Astrocyte of the spinal cord (primary cell): ENCODE data around the gene CFD.

Experiments used
- DNase-seq: peaks from one replicate; pipeline ENCODE4 v3.0.0; 2011; ENCODE audit warnings: low read depth, low spot score
- H3K4me3 ChIP-seq: 2 replicates; pipeline ENCODE4 v1.5.1; 2011; ENCODE audit warnings: low read depth, mild to moderate bottlenecking, low read length, moderate library complexity
- in situ Hi-C: cut with HindIII; loops from 2 replicates; pipeline ENCODE4 v1.10.0; 2017; ENCODE audit warnings: low sequenced_read_pairs
- TF ChIP-seq, protein P1 (sequence below): IDR thresholded peaks from 2 replicates; pipeline ENCODE4 v1.5.1; 2012; ENCODE audit warnings: low read depth, mild to moderate bottlenecking, low read length, inconsistent platforms

The CFD gene

DNA sequence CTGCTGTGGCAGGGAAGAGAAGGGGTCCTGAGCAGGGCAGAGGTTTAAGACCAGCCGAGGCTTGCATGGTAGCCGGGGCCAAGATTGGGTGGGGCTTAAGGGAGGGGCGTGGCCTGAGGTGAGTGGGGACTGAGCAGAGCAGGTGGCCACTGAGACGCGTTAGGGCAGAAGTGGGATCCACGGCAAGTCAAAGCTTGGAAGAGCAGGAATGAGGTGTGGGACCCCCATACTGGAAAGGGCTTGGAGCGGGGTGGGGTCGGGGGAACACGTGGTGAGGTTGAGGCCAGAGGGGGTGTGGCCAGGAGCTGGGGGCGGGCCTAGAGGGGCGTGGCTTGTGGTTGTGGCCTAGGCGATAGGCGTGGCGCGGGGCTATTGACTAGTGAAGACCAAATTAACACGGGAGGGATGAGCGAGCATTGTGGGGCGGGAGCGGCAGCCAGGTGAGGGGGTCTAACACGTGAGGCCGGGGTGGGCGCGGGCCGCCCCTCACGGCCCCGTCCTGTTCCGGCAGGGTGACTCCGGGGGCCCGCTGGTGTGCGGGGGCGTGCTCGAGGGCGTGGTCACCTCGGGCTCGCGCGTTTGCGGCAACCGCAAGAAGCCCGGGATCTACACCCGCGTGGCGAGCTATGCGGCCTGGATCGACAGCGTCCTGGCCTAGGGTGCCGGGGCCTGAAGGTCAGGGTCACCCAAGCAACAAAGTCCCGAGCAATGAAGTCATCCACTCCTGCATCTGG, 3.3 kb downstream of the CFD start:
- peak; percentile 36 for DNase-seq
- no peak overlapping the region for H3K4me3 ChIP-seq
- TF ChIP-seq, protein P1, sequence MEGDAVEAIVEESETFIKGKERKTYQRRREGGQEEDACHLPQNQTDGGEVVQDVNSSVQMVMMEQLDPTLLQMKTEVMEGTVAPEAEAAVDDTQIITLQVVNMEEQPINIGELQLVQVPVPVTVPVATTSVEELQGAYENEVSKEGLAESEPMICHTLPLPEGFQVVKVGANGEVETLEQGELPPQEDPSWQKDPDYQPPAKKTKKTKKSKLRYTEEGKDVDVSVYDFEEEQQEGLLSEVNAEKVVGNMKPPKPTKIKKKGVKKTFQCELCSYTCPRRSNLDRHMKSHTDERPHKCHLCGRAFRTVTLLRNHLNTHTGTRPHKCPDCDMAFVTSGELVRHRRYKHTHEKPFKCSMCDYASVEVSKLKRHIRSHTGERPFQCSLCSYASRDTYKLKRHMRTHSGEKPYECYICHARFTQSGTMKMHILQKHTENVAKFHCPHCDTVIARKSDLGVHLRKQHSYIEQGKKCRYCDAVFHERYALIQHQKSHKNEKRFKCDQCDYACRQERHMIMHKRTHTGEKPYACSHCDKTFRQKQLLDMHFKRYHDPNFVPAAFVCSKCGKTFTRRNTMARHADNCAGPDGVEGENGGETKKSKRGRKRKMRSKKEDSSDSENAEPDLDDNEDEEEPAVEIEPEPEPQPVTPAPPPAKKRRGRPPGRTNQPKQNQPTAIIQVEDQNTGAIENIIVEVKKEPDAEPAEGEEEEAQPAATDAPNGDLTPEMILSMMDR = no peak
- in situ Hi-C loops = no loop called here

DNA sequence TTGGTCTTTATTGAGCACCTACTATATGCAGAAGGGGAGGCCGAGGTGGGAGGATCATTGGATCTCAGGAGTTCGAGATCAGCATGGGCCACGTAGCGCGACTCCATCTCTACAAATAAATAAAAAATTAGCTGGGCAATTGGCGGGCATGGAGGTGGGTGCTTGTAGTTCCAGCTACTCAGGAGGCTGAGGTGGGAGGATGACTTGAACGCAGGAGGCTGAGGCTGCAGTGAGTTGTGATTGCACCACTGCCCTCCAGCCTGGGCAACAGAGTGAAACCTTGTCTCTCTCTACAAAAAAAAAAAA, 3.8 kb downstream of the CFD start:
- DNase-seq = no peak
- no peak overlapping the region for H3K4me3 ChIP-seq
- TF ChIP-seq, protein P1 = no peak
- in situ Hi-C loops = no loop called here

- no peak overlapping the region for H3K4me3 ChIP-seq
- in situ Hi-C loops = no loop called here
- no peak for DNase-seq
- TF ChIP-seq, protein P1 = no peak
Observed at GRCh38 chr19:866769-867300, 7.4 kb downstream of the CFD start.

DNA sequence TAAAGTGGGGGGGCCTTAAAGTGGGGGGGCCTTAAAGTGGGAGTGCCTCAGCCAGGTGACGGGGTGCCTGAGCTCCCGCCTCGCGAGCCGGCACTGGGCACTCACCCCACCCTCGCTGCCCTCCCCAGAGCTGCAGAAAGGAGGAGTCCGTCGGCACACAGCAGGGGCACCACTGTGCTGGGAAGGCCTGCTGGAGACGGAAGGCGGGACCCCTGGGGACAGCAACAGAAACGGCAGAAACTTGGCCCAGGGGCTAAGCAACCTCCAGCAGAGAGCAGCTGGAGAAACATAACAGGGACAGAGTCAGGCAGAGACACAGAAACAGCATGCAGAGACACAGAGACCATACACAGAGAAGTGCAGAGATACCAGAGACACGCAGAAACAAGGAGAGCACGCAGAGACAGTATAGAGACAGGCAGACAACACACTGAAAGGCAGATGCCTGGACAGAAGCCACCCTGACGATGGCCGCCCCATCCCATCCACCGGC, 7.9 kb downstream of the CFD start:
- H3K4me3 ChIP-seq = no peak overlapping the region
- TF ChIP-seq, protein P1 = no peak
- peak; percentile 75 for DNase-seq
- in situ Hi-C loops = no loop called here

DNA sequence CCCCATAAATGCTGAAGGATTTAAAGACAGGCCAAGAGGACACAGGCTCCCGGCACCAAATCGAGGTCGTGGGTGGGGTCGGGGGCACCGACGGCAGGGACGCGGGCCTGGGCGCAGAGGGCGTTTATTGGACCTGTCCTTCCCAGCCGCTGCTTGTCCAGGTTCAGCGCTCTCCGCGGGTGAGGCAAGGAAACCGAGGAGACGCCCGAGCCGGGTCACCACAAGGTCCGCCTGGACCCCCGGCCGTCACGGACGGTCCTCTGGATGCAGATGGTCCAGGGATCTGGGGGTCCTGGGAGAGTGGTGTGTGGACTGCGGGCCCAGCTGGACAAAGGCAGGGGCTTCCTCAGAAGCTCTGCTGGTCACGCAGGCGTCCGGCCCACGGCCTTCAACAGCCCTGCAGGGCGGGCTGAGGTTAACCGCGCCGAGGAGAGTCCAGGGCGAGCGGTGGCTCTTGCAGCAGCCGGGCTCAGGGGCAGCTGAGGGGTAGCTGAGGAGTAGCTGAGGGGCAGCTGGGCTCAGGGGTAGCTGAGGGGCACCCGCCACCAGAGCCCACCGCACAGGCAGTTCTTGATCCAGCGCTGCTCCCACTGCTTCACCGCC, 8.5 kb downstream of the CFD start:
- TF ChIP-seq, protein P1 = no peak
- in situ Hi-C loops = no loop called here
- no peak for DNase-seq
- H3K4me3 ChIP-seq = no peak overlapping the region

GRCh38 chr19:868458-869244, 9.2 kb downstream of the CFD start:
- in situ Hi-C loops = no loop called here
- no peak for DNase-seq
- no peak overlapping the region for H3K4me3 ChIP-seq
- TF ChIP-seq, protein P1 = no peak
